HepG2 (cell line): ENCODE measurements around the gene NPFFR1. TPM values are rescaled to one million over a fixed set of nuclear protein-coding genes. Genes with fewer than 3 reads are reported as not detected.

Experiments
- HOXA9 ChIP-seq: sonication (generic); formaldehyde crosslinking; IDR thresholded peaks from 2 replicates; pipeline ENCODE4 v1.8.1; 2022; ENCODE audit warnings: missing genetic modification reagents, mild to moderate bottlenecking, moderate library complexity, borderline replicate concordance
- MEF2D ChIP-seq: sonication (generic); formaldehyde crosslinking; IDR thresholded peaks from 2 replicates; pipeline ENCODE4 v1.5.1; 2020; ENCODE audit warnings: mild to moderate bottlenecking, missing genetic modification reagents
- MYNN ChIP-seq: sonication (generic); formaldehyde crosslinking; IDR thresholded peaks from 2 replicates; pipeline ENCODE4 v1.4.0; 2020; ENCODE audit warnings: mild to moderate bottlenecking, low read depth, missing genetic modification reagents
- NR2C2 ChIP-seq: sonication (generic); formaldehyde crosslinking; IDR thresholded peaks from 2 replicates; pipeline ENCODE4 v1.4.0; 2020; ENCODE audit warnings: missing genetic modification reagents, mild to moderate bottlenecking, moderate library complexity, borderline replicate concordance
- POLR2G ChIP-seq: fragments of 200-400 bp; formaldehyde crosslinking; IDR thresholded peaks from 2 replicates; pipeline ENCODE4 v1.6.1; 2018; ENCODE audit warnings: mild to moderate bottlenecking, low read depth, low read length, moderate library complexity
- RERE ChIP-seq: IDR thresholded peaks from 2 replicates; pipeline ENCODE4 v1.6.1; 2016; ENCODE audit warnings: low read depth, missing genetic modification reagents, missing compliant biosample characterization
- SNAPC4 ChIP-seq: sonication (generic); formaldehyde crosslinking; IDR thresholded peaks from 2 replicates; pipeline ENCODE4 v1.4.0; 2020; ENCODE audit warnings: mild to moderate bottlenecking, missing genetic modification reagents
- TFDP2 ChIP-seq: sonication (generic); formaldehyde crosslinking; IDR thresholded peaks from 2 replicates; pipeline ENCODE4 v1.4.0; 2020; ENCODE audit warnings: missing genetic modification reagents
- ZBED4 ChIP-seq: sonication (generic); formaldehyde crosslinking; IDR thresholded peaks from 2 replicates; pipeline ENCODE4 v1.4.0; 2020; ENCODE audit warnings: missing genetic modification reagents, borderline replicate concordance
- ZNF33B ChIP-seq: sonication (generic); formaldehyde crosslinking; IDR thresholded peaks from 2 replicates; pipeline ENCODE4 v1.5.1; 2020; ENCODE audit warnings: mild to moderate bottlenecking, missing genetic modification reagents
- ZNF432 ChIP-seq: sonication (generic); formaldehyde crosslinking; IDR thresholded peaks from 2 replicates; pipeline ENCODE4 v1.5.0; 2020; ENCODE audit warnings: missing genetic modification reagents, mild to moderate bottlenecking, borderline replicate concordance
- polyA plus RNA-seq, 8 experiments: library from polyadenylated mRNA; depleted of rRNA in 3 of 8; stranded (reverse) in 7 of 8; unstranded in 1 of 8; fragments of >200 nt; fragmentation: Illumina TruSeq in 4 of 8; extraction: Trizol in 4 of 8; gene quantifications; 2 replicates each; pipeline versions ENCODE4 v1.2.1 to v1.2.3, GENCODE V29; 2011 to 2016; ENCODE audit warnings: low read depth in 4 of 8, missing spikeins in 1 of 8, mixed read lengths in 1 of 8; ENCODE audit not compliant: insufficient read depth in 1 of 8
- total RNA-seq, 5 experiments: library from RNA; depleted of rRNA; stranded (reverse); fragments of >200 nt; fragmentation: Illumina TruSeq; extraction: Trizol; gene quantifications; 2 replicates each; pipeline ENCODE4 v1.2.3, GENCODE V29; 2016; ENCODE audit warnings: low read depth in 1 of 5

Gene NPFFR1
- total and polyA plus RNA-seq, 2 of the 13 experiments (the other 11 are each of a cell fraction or from before 2014, with no cell fraction given) = under 0.01 TPM; not detected in 1

GRCh38 chr10:70233109-70233938 is 50.5 kb downstream of the NPFFR1 start, which contains the start of gene PPA1 (continued):
- TF ChIP-seq ZBED4 (CRISPR knock-in tag) = peak; percentile 99
- TF ChIP-seq HOXA9 (CRISPR knock-in tag) = no peak
- TF ChIP-seq SNAPC4 = no peak
- TF ChIP-seq NR2C2 (CRISPR knock-in tag) = peak; percentile 39; the same call in 1 of the 2 replicates
- TF ChIP-seq MYNN = no peak
- TF ChIP-seq MEF2D = 0 out of 2 replicates have a peak, but pooled peaks have one; percentile 27
- TF ChIP-seq POLR2G = peak; percentile 91
- TF ChIP-seq RERE (CRISPR knock-in tag) = 0 out of 2 replicates have a peak, but pooled peaks have one; percentile 51
- TF ChIP-seq ZNF432 (CRISPR knock-in tag) = no peak
- peak; percentile 25; the same call in 1 of the 2 replicates for TF ChIP-seq ZNF33B (CRISPR knock-in tag)
- peak; percentile 84 for TF ChIP-seq TFDP2
